HG02938 (cell line): ENCODE results near the gene PHAX.
"Not testable (repeated sequence)": the region's sequence is repeated elsewhere in the genome, so short reads cannot be mapped to it uniquely, and the experiment has no call there.

Experiments used
- ATAC-seq: cut with Tn5 transposase; IDR thresholded peaks from one replicate; pipeline ENCODE4 v1.9.1; 2021; ENCODE audit warnings: mild to moderate bottlenecking, moderate library complexity; ENCODE audit not compliant: unreplicated experiment

The PHAX gene

DNA sequence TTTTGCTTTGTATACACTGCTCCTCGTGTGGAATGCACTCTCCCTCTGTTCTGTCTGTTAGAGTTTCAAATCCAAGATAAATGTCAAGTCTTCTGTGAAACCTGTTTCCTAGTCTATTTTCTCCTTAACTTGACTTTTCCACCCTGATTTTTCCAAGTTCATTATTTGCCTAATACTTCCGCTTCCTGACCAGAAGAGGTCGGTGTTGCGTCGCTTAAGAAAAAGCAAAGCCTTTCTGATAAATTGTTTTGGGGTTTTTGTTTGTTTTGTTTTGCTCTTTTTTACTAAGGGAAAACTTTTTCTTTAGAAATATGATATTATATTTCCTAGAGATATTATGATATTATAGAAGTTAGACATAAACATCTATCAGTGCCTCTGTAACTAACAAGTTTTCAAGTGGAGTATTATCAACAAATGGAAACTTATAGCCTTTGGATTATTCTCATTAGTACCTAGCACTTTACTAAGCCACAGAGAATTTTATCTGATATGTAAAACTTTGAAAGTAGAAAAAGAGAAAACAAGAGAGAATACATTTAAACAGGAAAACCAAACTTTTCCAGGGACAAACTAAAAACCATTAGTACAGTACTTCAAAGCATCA is 55.8 kb downstream of the PHAX start:
- ATAC-seq, result no peak

GRCh38 chr5:126658561-126658960 is 57.8 kb downstream of the PHAX start:
- no peak for ATAC-seq

DNA sequence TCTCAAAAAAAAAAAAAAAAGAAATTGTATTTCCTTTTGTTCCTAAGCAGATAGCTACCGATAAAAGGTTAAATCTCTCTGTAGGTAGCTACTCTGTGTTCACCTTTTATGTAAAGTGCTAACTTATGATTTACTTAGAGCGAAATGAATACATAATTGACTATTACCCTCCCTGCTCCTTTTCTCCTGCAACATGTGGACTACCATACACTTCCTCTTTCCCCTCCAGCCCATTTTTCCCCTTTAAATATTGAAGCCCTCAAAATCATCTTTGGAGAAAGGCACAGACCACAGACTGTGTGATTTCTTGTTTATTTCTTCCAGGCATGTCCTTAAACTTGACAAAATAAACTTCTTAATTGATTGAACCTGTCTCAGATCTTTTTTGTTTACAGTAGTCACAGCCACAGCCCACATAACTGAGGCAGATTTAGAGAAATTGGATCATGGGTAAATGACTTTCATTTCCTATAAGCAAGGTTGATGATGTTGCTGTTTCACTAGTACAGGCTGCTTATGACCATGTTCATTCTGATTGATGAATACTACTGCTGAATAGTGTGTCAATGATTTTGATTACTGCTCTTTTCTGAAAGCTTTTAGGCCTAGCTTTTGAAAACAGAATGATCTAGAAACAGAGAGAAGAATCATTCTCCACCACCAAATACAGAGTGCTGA is 59.2 kb downstream of the PHAX start:
- peak; percentile 54 for ATAC-seq

DNA sequence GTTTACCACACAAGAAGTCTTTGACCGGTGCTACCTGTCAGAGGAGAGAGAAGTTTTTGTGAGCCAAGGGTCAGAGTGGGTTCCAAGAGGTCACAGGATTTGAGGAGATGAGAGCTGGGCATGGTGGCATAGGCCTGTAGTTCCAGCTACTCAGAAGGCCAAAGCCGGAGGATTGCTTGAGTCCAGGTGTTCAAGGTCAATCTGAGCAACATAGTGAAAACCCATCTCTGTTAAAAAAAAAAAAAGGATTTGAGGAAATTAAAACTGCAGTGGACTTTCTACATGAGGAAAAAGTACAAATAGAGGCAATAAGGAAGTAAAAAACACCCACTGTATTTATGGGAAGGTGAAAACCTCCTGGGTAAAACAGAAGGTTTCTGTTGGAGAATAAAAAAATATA is 63.8 kb downstream of the PHAX start:
- ATAC-seq, result no peak

GRCh38 chr5:126670109-126670508 is 69.4 kb downstream of the PHAX start:
- ATAC-seq, result not testable (repeated sequence)

DNA sequence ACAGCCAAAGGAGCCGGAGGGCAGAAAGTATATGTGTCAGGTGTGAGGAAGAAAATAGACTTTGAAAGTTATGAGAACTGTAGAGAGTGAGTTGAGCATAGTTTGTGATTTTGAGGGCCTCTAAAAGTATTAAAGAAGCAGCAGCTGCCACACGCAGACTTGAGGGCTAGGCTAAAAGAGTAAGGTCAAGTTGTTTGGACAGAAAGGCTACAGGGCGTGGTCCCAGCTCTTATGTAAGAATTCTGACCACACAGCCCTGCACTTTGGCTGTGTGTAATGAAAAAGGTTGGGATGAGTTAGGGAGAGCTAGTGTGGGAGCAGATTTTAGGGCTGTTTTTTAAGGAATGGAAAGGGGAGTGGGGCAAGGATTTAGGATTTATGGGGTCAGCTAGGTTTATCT is 70.9 kb downstream of the PHAX start:
- ATAC-seq, result not testable (repeated sequence)

DNA sequence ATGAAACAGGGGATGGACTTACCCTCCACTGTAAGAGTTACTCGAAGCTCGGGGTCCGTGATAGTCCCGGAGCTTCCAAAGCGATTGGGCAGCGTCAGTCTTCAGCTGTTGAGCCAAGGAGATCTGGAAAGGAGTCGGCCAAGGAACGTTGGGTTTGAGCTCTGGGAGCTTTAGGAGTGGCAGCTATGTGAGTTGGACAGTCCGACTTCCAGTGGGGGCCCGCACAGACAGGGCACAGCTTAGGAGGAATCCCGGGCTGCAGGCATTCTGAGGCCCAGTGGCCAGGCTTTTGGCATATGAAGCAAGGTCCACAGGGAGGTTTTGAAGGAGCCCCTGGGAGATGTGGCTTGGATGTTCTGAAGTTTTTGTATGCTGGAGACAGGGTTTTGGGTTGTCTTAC is 72.7 kb downstream of the PHAX start:
- no peak for ATAC-seq

GRCh38 chr5:126674145-126674544 is 73.4 kb downstream of the PHAX start:
- ATAC-seq, result no peak

DNA sequence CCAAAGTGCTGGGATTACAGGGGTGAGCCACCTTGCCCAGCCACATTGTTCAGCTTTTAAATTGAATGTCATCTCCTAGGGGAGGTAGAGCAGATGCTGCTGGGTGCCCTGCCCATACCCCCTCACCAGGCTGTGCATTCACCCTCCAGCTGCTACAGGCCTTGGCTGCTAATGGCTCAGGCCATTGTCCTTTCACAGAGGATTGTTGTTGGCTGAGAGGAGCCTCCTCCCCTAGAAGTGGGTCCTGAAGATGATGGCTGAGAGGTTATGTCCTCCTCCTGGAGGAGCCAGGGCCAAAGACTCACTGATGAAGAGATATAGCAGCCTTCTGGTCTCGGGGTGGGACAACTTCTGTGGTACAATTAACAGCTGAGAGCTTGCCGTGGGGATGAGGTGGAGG is 74.6 kb downstream of the PHAX start:
- ATAC-seq, result no peak

GRCh38 chr5:126676195-126676624 is 75.5 kb downstream of the PHAX start:
- ATAC-seq, result peak; percentile 80
